HS-5 (cell line): ENCODE results near the gene ZNF146.
"Not testable (repeated sequence)": the region's sequence is repeated elsewhere in the genome, so short reads cannot be mapped to it uniquely, and the experiment has no call there.

Source experiments
- DNase-seq: peaks from one replicate; pipeline ENCODE4 v3.0.0-alpha.2; 2012; ENCODE audit warnings: low read depth

Gene ZNF146

GRCh38 chr19:36214386-36215275, at the start of gene ZNF146, which contains the start of gene ZNF565:
ZNF146 (plus strand) TSS chr19:36215106; CDS start chr19:36236441, 21,335 bp downstream.
ZNF565 (minus strand) TSS chr19:36214665; CDS start chr19:36201985, 12,680 bp downstream.
- peak; percentile 95 for DNase-seq

DNA sequence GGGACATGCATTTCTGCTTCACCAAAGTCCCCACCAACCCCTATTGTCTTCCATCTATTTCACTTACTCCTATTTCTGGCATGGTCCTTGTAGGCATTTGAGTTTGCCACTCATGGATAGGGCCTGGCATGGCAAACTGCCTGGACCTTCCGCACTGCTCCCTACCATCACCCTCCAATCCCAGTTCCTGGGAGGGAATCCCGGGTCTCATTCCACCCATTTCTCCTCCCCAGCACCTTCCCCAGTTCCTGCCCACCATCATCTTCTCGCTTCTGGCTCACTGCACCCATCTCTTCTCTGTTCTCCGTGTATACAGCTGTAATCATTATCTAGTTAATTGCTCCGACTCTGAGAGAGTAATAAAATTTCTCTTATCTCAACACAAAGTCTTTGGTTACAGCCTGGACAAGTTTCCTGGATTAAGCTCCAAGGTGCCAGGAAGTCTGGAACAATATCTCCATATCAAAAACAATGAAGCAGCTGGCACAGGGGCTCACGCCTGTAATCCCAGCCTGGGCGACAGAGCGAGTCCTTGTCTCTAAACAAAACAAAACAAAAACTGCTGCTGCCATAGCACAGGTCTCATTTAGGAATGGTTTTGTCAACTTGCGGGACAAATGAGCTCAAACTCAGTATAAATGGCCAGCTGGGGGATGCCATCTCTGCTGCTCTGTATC, 45.7 kb upstream of the ZNF146 start:
- no peak for DNase-seq

DNA sequence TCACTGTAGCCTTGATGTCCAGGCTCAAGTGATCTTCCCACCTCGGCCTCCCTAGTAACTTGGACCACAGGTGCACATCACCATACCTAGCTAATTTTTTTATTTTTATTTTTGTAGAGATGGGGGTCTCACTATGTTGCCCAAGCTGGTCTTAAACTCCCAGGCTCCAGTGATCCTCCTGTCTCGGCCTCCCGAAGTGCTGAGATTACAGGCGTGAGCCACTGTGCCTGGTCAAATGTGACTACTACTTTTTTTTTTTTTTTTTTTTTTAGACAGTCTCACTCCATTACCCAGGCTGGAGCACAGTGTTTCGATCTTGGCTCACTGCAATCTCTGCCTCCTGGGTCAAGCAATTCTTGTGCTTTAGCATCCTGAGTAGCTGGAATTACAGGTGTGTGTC, 42.1 kb upstream of the ZNF146 start:
- DNase-seq, result no peak

DNA sequence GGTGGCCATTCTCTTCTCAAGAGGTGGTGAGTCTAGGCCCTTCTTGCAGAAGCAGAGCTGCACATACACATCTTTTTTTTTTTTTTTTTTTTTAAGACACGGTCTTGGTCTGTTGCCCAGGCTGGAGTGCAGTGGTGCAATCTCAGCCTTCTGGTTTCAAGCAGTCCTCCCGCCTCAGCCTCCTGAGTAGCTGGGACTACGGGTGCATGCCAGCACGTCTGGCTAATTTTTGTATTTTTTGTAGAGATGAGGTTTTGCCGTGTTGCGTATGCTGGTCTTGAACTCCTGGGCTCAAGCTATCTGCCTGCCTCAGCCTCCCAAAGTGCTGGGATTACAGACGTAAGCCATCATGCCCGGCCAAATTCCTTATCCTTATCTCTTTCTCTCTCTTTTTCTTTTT, 41.1 kb upstream of the ZNF146 start:
- not testable (repeated sequence) for DNase-seq

GRCh38 chr19:36179077-36179476, 35.8 kb upstream of the ZNF146 start:
- not testable (repeated sequence) for DNase-seq

- no peak for DNase-seq
Observed at GRCh38 chr19:36182612-36183244, 32.2 kb upstream of the ZNF146 start.

GRCh38 chr19:36183245-36183628, 31.7 kb upstream of the ZNF146 start:
- DNase-seq, result no peak

GRCh38 chr19:36186722-36187121, 28.2 kb upstream of the ZNF146 start:
- DNase-seq, result not testable (repeated sequence)

DNA sequence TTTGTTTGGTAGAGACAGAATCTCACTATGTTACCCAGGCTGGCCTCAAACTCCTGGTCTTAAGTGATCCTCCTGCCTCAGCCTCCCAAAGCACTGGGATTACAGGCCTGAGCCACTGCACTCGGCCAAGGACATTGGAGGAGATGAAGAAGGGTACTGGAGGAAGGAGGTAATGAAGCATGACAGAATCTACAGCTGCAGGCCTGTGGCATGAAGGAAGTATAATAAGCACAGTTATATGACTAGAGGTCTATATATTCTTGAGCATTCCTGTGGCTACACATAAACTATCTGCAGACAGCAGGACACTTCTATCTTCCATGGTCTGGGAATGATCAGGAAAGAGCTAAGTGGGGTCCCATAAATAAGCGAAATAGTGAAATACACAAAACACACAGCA, 18.7 kb upstream of the ZNF146 start:
- DNase-seq, result no peak

- DNase-seq, result no peak
Observed at GRCh38 chr19:36198119-36198518, 16.8 kb upstream of the ZNF146 start.

DNA sequence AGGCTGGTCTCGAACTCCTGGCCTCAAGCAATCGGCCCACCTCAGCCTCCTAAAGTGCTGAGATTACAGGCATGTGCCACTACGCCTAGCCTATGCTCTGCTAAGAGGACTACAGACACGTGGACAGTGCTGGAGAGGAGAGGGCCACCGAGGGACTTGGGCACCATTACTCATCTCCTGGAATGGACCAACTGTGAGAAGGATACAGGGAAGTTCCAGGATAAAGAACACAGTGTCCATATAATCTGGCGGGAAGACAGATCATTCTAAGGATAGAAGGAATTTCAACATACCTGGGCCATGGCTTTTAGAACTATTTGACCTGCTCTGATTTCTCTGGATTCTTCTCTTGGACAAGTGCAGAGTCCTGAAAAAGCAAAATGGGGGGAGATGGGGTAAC, 13.2 kb upstream of the ZNF146 start:
- DNase-seq, result no peak

GRCh38 chr19:36203293-36203692, 11.6 kb upstream of the ZNF146 start:
- no peak for DNase-seq

DNA sequence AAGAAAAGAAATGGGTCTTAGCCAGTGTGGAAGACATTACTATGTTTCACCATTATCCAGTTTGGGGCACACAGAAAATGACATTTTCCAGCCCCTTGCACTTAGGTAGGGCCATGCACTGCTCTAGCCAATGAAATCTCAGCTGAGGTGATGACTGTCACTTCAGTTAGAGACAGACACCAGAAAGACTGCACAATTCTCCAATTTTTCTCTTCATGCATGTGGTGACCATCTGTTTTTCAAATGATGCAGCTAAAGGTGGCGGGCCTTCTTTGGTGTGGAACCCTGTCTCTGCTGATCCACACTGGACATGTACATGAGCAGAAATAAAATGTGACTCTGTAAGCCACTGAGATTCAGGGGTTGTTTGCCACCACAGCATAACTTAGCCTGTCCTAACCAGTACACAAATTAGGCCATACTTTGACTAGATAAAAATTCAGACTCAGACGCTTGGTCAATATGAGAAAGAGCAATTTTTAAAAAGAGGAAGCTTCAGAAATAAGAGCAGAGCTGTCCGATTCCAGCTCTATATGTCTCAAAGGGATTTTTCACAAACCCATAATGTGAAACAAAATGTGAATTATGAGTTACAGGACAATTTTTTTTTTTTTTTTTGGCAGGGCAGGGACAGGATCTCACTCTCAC, 7.2 kb upstream of the ZNF146 start:
- no peak for DNase-seq

- DNase-seq, result no peak
Observed at GRCh38 chr19:36209372-36209771, 5.5 kb upstream of the ZNF146 start.

DNA sequence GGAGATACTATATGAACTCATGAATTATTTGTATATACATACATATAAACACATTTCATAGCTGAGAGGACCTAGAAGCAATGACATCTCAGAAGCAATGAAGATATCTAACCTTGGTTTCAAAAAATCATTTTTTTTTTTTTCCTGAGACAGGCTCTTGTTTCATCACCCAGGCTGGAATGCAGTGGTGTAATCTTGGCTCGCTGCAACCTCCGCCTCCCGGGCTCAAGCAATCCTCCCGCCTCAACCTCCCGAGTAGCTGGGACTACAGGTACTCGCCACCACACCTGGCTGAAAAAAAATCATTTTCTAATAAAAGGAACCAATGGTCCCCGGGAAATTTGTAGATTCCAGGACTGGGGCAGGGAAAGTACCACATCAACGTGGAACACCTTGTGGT, 4.4 kb upstream of the ZNF146 start:
- no peak for DNase-seq

DNA sequence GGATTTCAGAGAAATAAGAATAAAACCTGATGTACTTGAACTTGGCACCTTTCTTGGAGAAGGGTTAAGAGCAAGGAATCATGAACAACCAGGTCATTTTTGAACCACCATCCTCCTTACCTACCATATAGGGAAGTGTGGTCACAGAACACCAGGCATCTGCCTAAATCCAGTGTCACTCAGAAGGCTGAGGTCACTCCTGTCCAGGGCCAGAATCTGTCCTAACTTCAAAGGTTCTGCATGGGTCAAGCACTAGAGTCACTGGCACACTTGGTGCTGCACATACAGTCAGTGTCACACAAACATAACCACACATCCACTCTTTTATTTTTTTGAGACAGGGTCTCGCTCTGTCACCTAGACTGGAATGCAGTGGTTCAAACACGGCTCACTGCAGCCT, 2.0 kb upstream of the ZNF146 start:
- no peak for DNase-seq

DNA sequence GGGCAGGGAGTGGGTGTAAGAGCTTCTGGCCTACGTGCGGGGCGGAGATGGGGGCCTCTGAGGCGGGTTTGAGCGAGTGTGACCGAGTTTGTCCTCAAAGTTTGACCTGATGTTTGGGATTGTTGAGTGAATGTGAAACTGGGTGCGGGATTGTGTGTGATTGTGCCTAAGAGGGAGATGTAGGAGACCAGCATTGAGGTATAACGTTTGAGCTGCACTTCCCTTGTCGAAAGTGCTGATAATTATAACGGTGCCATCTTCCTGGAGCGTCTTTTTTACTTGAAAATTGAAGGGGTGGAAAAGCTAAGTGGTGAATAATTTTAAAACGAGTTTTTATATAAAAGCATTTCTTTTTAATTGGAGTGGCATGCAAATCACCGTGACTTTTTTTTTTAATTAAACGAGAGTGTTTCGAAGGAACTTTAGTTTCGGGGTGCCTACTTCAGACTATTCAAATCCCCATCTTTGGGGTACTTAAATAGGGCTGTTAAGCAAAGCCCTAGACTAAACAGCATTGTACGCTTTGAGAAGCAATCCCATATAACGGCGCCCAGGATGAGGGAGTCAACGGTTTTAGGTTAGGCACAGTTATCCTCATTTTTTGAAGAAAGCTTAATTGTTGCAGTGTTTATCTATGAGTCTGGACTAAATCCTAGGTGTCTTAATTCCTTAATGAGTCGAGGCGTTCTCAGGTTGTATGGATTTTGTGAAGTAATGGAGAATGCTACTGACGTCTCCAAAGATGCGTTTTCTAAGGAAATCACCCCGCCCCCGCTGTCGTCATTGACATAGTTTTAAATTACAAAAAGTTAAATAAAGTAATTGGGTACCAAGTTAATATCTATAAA, 594 bp downstream of the ZNF146 start:
- no peak for DNase-seq

GRCh38 chr19:36221474-36221873, 6.6 kb downstream of the ZNF146 start:
- no peak for DNase-seq

- no peak for DNase-seq
Observed at GRCh38 chr19:36222503-36222902, 7.6 kb downstream of the ZNF146 start.

- peak; percentile 4 for DNase-seq
Observed at GRCh38 chr19:36225219-36225892, 10.4 kb downstream of the ZNF146 start.

DNA sequence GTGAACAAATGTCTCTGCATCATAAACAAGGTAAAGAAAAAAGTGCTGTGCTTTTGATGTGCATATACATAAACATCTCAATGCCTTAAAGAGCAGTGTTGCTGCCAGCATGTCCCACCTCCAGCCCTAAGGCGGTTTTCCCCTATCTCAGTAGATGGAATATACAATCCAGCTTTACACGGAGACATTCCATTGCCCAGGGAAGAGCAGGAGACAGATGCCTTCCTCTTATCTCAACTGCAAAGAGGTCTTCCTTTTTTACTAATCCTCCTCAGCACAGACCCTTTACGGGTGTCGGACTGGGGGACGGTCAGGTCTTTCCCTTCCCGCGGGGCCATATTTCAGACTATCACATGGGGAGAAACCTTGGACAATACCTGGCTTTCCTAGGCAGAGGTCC, 18.7 kb downstream of the ZNF146 start:
- DNase-seq, result not testable (repeated sequence)
